RWPE2 (cell line): ENCODE measurements around the gene TPI1.

Experiments
- ATAC-seq: fragments of 200-7000 bp; cut with Tn5 transposase; 3 replicates; pipeline ENCODE4 v1.9.1; 2021; ENCODE audit warnings: low read depth
- DNase-seq: peaks from one replicate; pipeline ENCODE4 v3.0.0-alpha.2; 2020; ENCODE audit warnings: low spot score
- H3K27ac ChIP-seq: fragments of 450-650 bp; 2 replicates; pipeline ENCODE4 v1.5.1; 2017; ENCODE audit warnings: mild to moderate bottlenecking; ENCODE audit not compliant: poor library complexity, severe bottlenecking
- H3K27me3 ChIP-seq: fragments of 250-450 bp; sonication (Bioruptor Pico); 2 replicates; pipeline ENCODE4 v1.5.1; 2021; ENCODE audit warnings: mild to moderate bottlenecking, moderate library complexity; ENCODE audit not compliant: insufficient read depth, poor library complexity, severe bottlenecking
- H3K36me3 ChIP-seq: fragments of 250-450 bp; sonication (Bioruptor Pico); 2 replicates; pipeline ENCODE4 v1.5.1; 2020; ENCODE audit warnings: low read depth, mild to moderate bottlenecking, moderate library complexity
- H3K4me1 ChIP-seq: fragments of 250-450 bp; sonication (Bioruptor Pico); 2 replicates; pipeline ENCODE4 v1.5.1; 2021; ENCODE audit warnings: mild to moderate bottlenecking, moderate library complexity; ENCODE audit not compliant: insufficient read depth, poor library complexity, severe bottlenecking
- H3K4me3 ChIP-seq: fragments of 250-450 bp; sonication (Bioruptor Pico); 2 replicates; pipeline ENCODE4 v1.5.1; 2021; ENCODE audit warnings: mild to moderate bottlenecking, moderate library complexity; ENCODE audit not compliant: severe bottlenecking
- H3K9me3 ChIP-seq: fragments of 250-450 bp; sonication (Bioruptor Pico); 2 replicates; pipeline ENCODE4 v1.5.1; 2021; ENCODE audit warnings: mild to moderate bottlenecking, moderate library complexity; ENCODE audit not compliant: severe bottlenecking
- CTCF ChIP-seq: fragments of 450-650 bp; IDR thresholded peaks from one replicate; pipeline ENCODE4 v1.5.1; 2017; ENCODE audit warnings: mild to moderate bottlenecking, moderate library complexity; ENCODE audit not compliant: poor library complexity, severe bottlenecking

Gene TPI1

GRCh38 chr12:6831450-6831995 is 35.8 kb upstream of the TPI1 start:
- Histone ChIP-seq H3K4me3 (no peak overlapping the region), H3K36me3 (peaks cover 56% of the 10 kb centered on the region), H3K4me1 (peaks cover 3% of the 10 kb centered on the region), H3K27me3 (no peaks in the 10 kb centered on the region), H3K27ac (no peak overlapping the region), H3K9me3 (no peaks in the 10 kb centered on the region)
- no peak for ATAC-seq
- no peak for TF ChIP-seq CTCF
- DNase-seq = no peak

- no peaks in the 10 kb centered on the region for H3K27me3 ChIP-seq
- TF ChIP-seq CTCF = no peak
- no peaks in the 10 kb centered on the region for H3K9me3 ChIP-seq
- DNase-seq (no peak), ATAC-seq (no peak)
- H3K27ac ChIP-seq = no peak overlapping the region
- no peak overlapping the region for H3K4me3 ChIP-seq
- peaks cover 2% of the 10 kb centered on the region for H3K4me1 ChIP-seq
- H3K36me3 ChIP-seq = peaks cover 62% of the 10 kb centered on the region
Observed at GRCh38 chr12:6832125-6832524, 35.2 kb upstream of the TPI1 start.

GRCh38 chr12:6833189-6833890 is 34.0 kb upstream of the TPI1 start:
- peaks cover 72% of the 10 kb centered on the region for H3K36me3 ChIP-seq
- no peak for ATAC-seq
- H3K27ac ChIP-seq = no peak overlapping the region
- H3K27me3 ChIP-seq = no peaks in the 10 kb centered on the region
- H3K4me1 ChIP-seq = no peaks in the 10 kb centered on the region
- no peak for TF ChIP-seq CTCF
- no peak overlapping the region for H3K4me3 ChIP-seq
- DNase-seq = no peak
- H3K9me3 ChIP-seq = no peaks in the 10 kb centered on the region

GRCh38 chr12:6834254-6834653 is 33.1 kb upstream of the TPI1 start:
- Histone ChIP-seq H3K36me3 (peaks cover 79% of the 10 kb centered on the region), H3K27ac (no peak overlapping the region), H3K27me3 (no peaks in the 10 kb centered on the region), H3K4me3 (no peak overlapping the region), H3K4me1 (no peaks in the 10 kb centered on the region), H3K9me3 (no peaks in the 10 kb centered on the region)
- ATAC-seq (no peak), DNase-seq (no peak)
- no peak for TF ChIP-seq CTCF

- no peak overlapping the region for H3K4me3 ChIP-seq
- peaks cover 78% of the 10 kb centered on the region for H3K36me3 ChIP-seq
- no peaks in the 10 kb centered on the region for H3K9me3 ChIP-seq
- no peak for TF ChIP-seq CTCF
- H3K27me3 ChIP-seq = no peaks in the 10 kb centered on the region
- no peak for ATAC-seq
- DNase-seq = no peak
- no peaks in the 10 kb centered on the region for H3K4me1 ChIP-seq
- H3K27ac ChIP-seq = no peak overlapping the region
Observed at GRCh38 chr12:6834873-6835272, 32.5 kb upstream of the TPI1 start.
